Lower lobe of right lung (tissue), 2 donors: ENCODE results near the gene CANX. TPM values are rescaled to one million over a fixed set of nuclear protein-coding genes. Genes with fewer than 3 reads are reported as not detected.
A peak's percentile ranks its signal among the peaks of the same experiment; 100 is the strongest.
"Not testable (repeated sequence)": the region's sequence is repeated elsewhere in the genome, so short reads cannot be mapped to it uniquely, and the experiment has no call there.

ENCODE experiments used
- ATAC-seq, 2 donors: fragments of 200-7000 bp; cut with Tn5 transposase; one replicate each; pipeline ENCODE4 v1.9.1; 2020 to 2022; ENCODE audit warnings: mild to moderate bottlenecking in 2 of 2, moderate library complexity in 2 of 2
- DNase-seq: peaks from one replicate; pipeline ENCODE4 v3.0.0-alpha.2; 2020
- H3K27ac ChIP-seq: fragments of 200-600 bp; one replicate; pipeline ENCODE4 v1.8.0; 2022
- H3K27me3 ChIP-seq: fragments of 200-600 bp; one replicate; pipeline ENCODE4 v1.8.0; 2022; ENCODE audit warnings: low read depth
- H3K36me3 ChIP-seq: fragments of 200-600 bp; one replicate; pipeline ENCODE4 v1.8.0; 2022; ENCODE audit warnings: mild to moderate bottlenecking
- H3K4me1 ChIP-seq: fragments of 200-600 bp; one replicate; pipeline ENCODE4 v1.8.0; 2022
- H3K4me3 ChIP-seq: fragments of 200-600 bp; one replicate; pipeline ENCODE4 v1.8.0; 2022; ENCODE audit warnings: mild to moderate bottlenecking
- H3K9me3 ChIP-seq: fragments of 200-600 bp; one replicate; pipeline ENCODE4 v1.8.0; 2022
- CTCF ChIP-seq: fragments of 200-600 bp; IDR thresholded peaks from one replicate; pipeline ENCODE4 v1.8.0; 2022; ENCODE audit warnings: antibody characterized with exemption, mild to moderate bottlenecking
- intact Hi-C: fragments of 100-400 bp; cut with DNase I; formaldehyde crosslinking; loops from one replicate; pipeline ENCODE4 v1.11.0; 2022
- total RNA-seq: library from RNA; stranded (reverse); fragmentation: NEBNext Ultra II Directional; extraction: Animal tissue kit (Norgen Biotek cat#: 25700); gene quantifications from one replicate; pipeline ENCODE4 v1.2.1, GENCODE V29; 2021
- donor health status: DM: no; HTN: yes; CAD: no; lungs with severe emphysema.

Gene CANX
- total RNA-seq, 1 donor from 2014 or later = 603 TPM

- no peak for TF ChIP-seq CTCF
- intact Hi-C loops = no loop called here
- Histone ChIP-seq H3K27me3 (no peaks in the 10 kb centered on the region), H3K36me3 (no peaks in the 10 kb centered on the region), H3K4me3 (no peak overlapping the region), H3K9me3 (no peaks in the 10 kb centered on the region), H3K27ac (no peak overlapping the region), H3K4me1 (peaks cover 13% of the 10 kb centered on the region)
- no peak for ATAC-seq
- no peak for DNase-seq
Observed at GRCh38 chr5:179694561-179694960, 4.2 kb upstream of the CANX start.

- no peak for TF ChIP-seq CTCF
- no peaks in the 10 kb centered on the region for H3K27me3 ChIP-seq
- H3K4me3 ChIP-seq = no peak overlapping the region
- peaks cover 24% of the 10 kb centered on the region for H3K4me1 ChIP-seq
- DNase-seq (no peak), ATAC-seq (no peak)
- no peaks in the 10 kb centered on the region for H3K9me3 ChIP-seq
- peak overlapping the region; percentile 99 for H3K27ac ChIP-seq
- intact Hi-C loops = no loop called here
- H3K36me3 ChIP-seq = no peaks in the 10 kb centered on the region
Observed at GRCh38 chr5:179696603-179697002, 2.2 kb upstream of the CANX start.

- Histone ChIP-seq H3K9me3 (no peaks in the 10 kb centered on the region), H3K4me3 (peak overlapping the region; percentile 83), H3K27me3 (no peaks in the 10 kb centered on the region), H3K4me1 (peaks cover 27% of the 10 kb centered on the region), H3K36me3 (no peaks in the 10 kb centered on the region), H3K27ac (peak overlapping the region; percentile 99)
- intact Hi-C loops = no loop called here
- peak; percentile 4 for DNase-seq
- no peak for ATAC-seq
- TF ChIP-seq CTCF = no peak
Observed at GRCh38 chr5:179697108-179697507, 1.7 kb upstream of the CANX start.

GRCh38 chr5:179697543-179697942 lies 1.2 kb upstream of the CANX start:
- H3K9me3 ChIP-seq, H3K36me3 ChIP-seq, H3K27me3 ChIP-seq, intact Hi-C loops, ATAC-seq: not testable (repeated sequence)
- H3K4me1 ChIP-seq = peaks cover 31% of the 10 kb centered on the region
- peak; percentile 39 for DNase-seq
- H3K4me3 ChIP-seq = peak overlapping the region; percentile 83
- H3K27ac ChIP-seq = peak overlapping the region; percentile 99

GRCh38 chr5:179697993-179698934 lies 503 bp upstream of the CANX start:
- Histone ChIP-seq H3K27me3 (no peaks in the 10 kb centered on the region), H3K9me3 (no peaks in the 10 kb centered on the region), H3K4me3 (peak overlapping the region; percentile 83), H3K4me1 (peaks cover 31% of the 10 kb centered on the region), H3K27ac (peak overlapping the region; percentile 99), H3K36me3 (peaks cover 2% of the 10 kb centered on the region)
- no peak for TF ChIP-seq CTCF
- DNase-seq (peak; percentile 99), ATAC-seq (peak; percentile 98 to 99)
- intact Hi-C loops = no loop called here

- Histone ChIP-seq H3K36me3 (peaks cover 17% of the 10 kb centered on the region), H3K4me3 (peak overlapping the region; percentile 83), H3K27ac (peak overlapping the region; percentile 99), H3K27me3 (no peaks in the 10 kb centered on the region), H3K9me3 (no peaks in the 10 kb centered on the region), H3K4me1 (peaks cover 31% of the 10 kb centered on the region)
- ATAC-seq (no peak), DNase-seq (no peak)
- intact Hi-C loops = no loop called here
- TF ChIP-seq CTCF = no peak
Observed at GRCh38 chr5:179699616-179700237, 960 bp downstream of the CANX start.
